HFF-Myc (cell line): Measurements from ENCODE around the gene EGFL7.

Source experiments
- DNase-seq: peaks from one replicate; pipeline ENCODE4 v3.0.0-alpha.2; 2011; ENCODE audit warnings: low read depth; ENCODE audit errors: extremely low read depth
- H3K4me3 ChIP-seq: replicated peaks from 2 replicates; pipeline ENCODE4 v1.5.1; 2011; ENCODE audit warnings: low read depth, mild to moderate bottlenecking, control low read depth, low read length
- CTCF ChIP-seq: IDR thresholded peaks from 2 replicates; pipeline ENCODE4 v1.5.1; 2012; ENCODE audit warnings: mild to moderate bottlenecking, low read depth, low read length, control low read depth; ENCODE audit errors: missing control alignments

EGFL7 gene

GRCh38 chr9:136616948-136617695 lies 45.6 kb upstream of the EGFL7 start:
- no peak for TF ChIP-seq CTCF
- DNase-seq, result no peak
- H3K4me3 ChIP-seq, result no peak overlapping the region

- no peak overlapping the region for H3K4me3 ChIP-seq
- DNase-seq, result no peak
- TF ChIP-seq CTCF, result no peak
These were observed 44.8 kb upstream of the EGFL7 start for GRCh38 chr9:136617746-136618579.

GRCh38 chr9:136618580-136619547 lies 43.9 kb upstream of the EGFL7 start:
- no peak for DNase-seq
- no peak for TF ChIP-seq CTCF
- no peak overlapping the region for H3K4me3 ChIP-seq

GRCh38 chr9:136619742-136620440 lies 42.8 kb upstream of the EGFL7 start:
- TF ChIP-seq CTCF, result no peak
- no peak for DNase-seq
- no peak overlapping the region for H3K4me3 ChIP-seq

- no peak for DNase-seq
These were observed 42.2 kb upstream of the EGFL7 start for GRCh38 chr9:136620441-136621018.

More at GRCh38 chr9:136620441-136621018, 42.2 kb upstream of the EGFL7 start:
- H3K4me3 ChIP-seq, result no peak overlapping the region
- no peak for TF ChIP-seq CTCF
